HCT116 (cell line): ENCODE results near the gene SLC7A7. TPM values are rescaled to one million over a fixed set of nuclear protein-coding genes. Genes with fewer than 3 reads are reported as not detected.

Source experiments
- ATAC-seq: fragments of 200-7000 bp; cut with Tn5 transposase; 2 replicates; pipeline ENCODE4 v1.9.1; 2020; ENCODE audit warnings: mild to moderate bottlenecking, moderate library complexity
- BruUV-seq: library from RNA; stranded (reverse); fragments of 400-500 nt; replicated peaks from 2 replicates; lab custom pipeline; 2021; lab: Mats Ljungman, UMichigan
- CTCF ChIA-PET: fragments of 300-600 bp; sonication (Branson Sonifier 250); formaldehyde crosslinking; loops from one replicate; lab custom pipeline; 2021; ENCODE audit warnings: antibody characterized with exemption; lab: Charles Lee
- POLR2A ChIA-PET: fragments of 300-600, 350-600 bp; sonication (Branson Sonifier 250); formaldehyde crosslinking; loops from one replicate; lab custom pipeline; 2021; ENCODE audit warnings: antibody characterized with exemption; lab: Charles Lee
- RAD21 ChIA-PET, 2 experiments: fragments of 300-600 bp; sonication (Branson Sonifier 250); formaldehyde crosslinking; loops; one replicate each; lab custom pipeline; 2023; ENCODE audit warnings: low total read pairs in 2 of 2; ENCODE audit not compliant: uncharacterized antibody in 2 of 2, unreplicated experiment in 2 of 2, low non-redundant PET in 1 of 2; lab: Charles Lee
- DNase-seq: peaks from one replicate; pipeline ENCODE4 v3.0.0-alpha.2; 2010; ENCODE audit warnings: low read depth, low spot score
- H2AFZ ChIP-seq: fragments of 200-600 bp; shearing (Covaris generic), sonication (generic); 2 replicates; pipeline ENCODE4 v1.6.1; 2017; ENCODE audit warnings: low read depth, mixed run types, mixed read lengths, antibody characterized with exemption, low read length; ENCODE audit not compliant: poor library complexity, severe bottlenecking
- H3K27ac ChIP-seq: 2 replicates; pipeline ENCODE4 v1.5.1; 2012; ENCODE audit warnings: low read depth, low read length
- H3K27me3 ChIP-seq: fragments of 200-600 bp; sonication (generic); 2 replicates; pipeline ENCODE4 v1.6.1; 2016; ENCODE audit warnings: mixed run types, low read length, mixed read lengths; ENCODE audit not compliant: insufficient read depth
- H3K36me3 ChIP-seq, 2 experiments: fragments of 200-500 bp in 1 of 2; fragments of 200-600 bp in 1 of 2; sonication (Bioruptor generic) in 1 of 2; sonication (generic) in 1 of 2; 2 replicates each; pipeline versions ENCODE4 v1.5.1 to v1.6.1; 2014 to 2016; ENCODE audit warnings: low read length in 2 of 2, inconsistent platforms in 1 of 2, mixed read lengths in 1 of 2, mixed run types in 1 of 2; ENCODE audit not compliant: insufficient read depth in 2 of 2, control insufficient read depth in 1 of 2
- H3K4me1 ChIP-seq, 2 experiments: fragments of 200-600 bp in 1 of 2; sonication (generic) in 1 of 2; 2 replicates each; pipeline versions ENCODE4 v1.5.1 to v1.6.1; 2012 to 2017; ENCODE audit warnings: low read length in 2 of 2, inconsistent platforms in 1 of 2, mild to moderate bottlenecking in 1 of 2, mixed read lengths in 1 of 2, mixed run types in 1 of 2, moderate library complexity in 1 of 2; ENCODE audit not compliant: insufficient read depth in 2 of 2, control insufficient read depth in 1 of 2
- H3K4me2 ChIP-seq: fragments of 200-600 bp; sonication (generic); 2 replicates; pipeline ENCODE4 v1.6.1; 2017; ENCODE audit warnings: mixed run types, low read length, mixed read lengths
- H3K4me3 ChIP-seq, 2 experiments: fragments of 200-600 bp in 1 of 2; sonication (generic) in 1 of 2; replicated peaks in 1 of 2; 2 replicates each; pipeline ENCODE4 v1.5.1; 2011 to 2016; ENCODE audit warnings: low read length in 2 of 2, control low read depth in 1 of 2, low read depth in 1 of 2, mild to moderate bottlenecking in 1 of 2, mixed read lengths in 1 of 2, mixed run types in 1 of 2
- H3K79me2 ChIP-seq: fragments of 200-600 bp; sonication (generic); 2 replicates; pipeline ENCODE4 v1.6.1; 2017; ENCODE audit warnings: mild to moderate bottlenecking, mixed run types, low read length, moderate library complexity, mixed read lengths; ENCODE audit not compliant: insufficient read depth
- H3K9ac ChIP-seq: fragments of 200-600 bp; sonication (generic); 2 replicates; pipeline ENCODE4 v1.6.1; 2016; ENCODE audit warnings: low read length, mixed read lengths
- H3K9me2 ChIP-seq: fragments of 200-600 bp; sonication (generic), shearing (Covaris generic); 2 replicates; pipeline ENCODE4 v1.6.1; 2017; ENCODE audit warnings: mixed run types, mild to moderate bottlenecking, moderate library complexity; ENCODE audit not compliant: insufficient read depth
- H3K9me3 ChIP-seq, 2 experiments: fragments of 200-500 bp in 1 of 2; fragments of 200-600 bp in 1 of 2; sonication (Bioruptor generic) in 1 of 2; sonication (generic) in 1 of 2; 2 replicates each; pipeline ENCODE4 v1.6.1; 2014 to 2017; ENCODE audit warnings: low read length in 2 of 2, mixed read lengths in 2 of 2, inconsistent platforms in 1 of 2, low read depth in 1 of 2, mild to moderate bottlenecking in 1 of 2, mixed run types in 1 of 2, moderate library complexity in 1 of 2; ENCODE audit not compliant: control insufficient read depth in 1 of 2, insufficient read depth in 1 of 2
- H4K20me1 ChIP-seq: fragments of 200-600 bp; sonication (generic), shearing (Covaris generic); 2 replicates; pipeline ENCODE4 v1.6.1; 2017; ENCODE audit warnings: mixed run types, mild to moderate bottlenecking, moderate library complexity; ENCODE audit not compliant: insufficient read depth
- CBX3 ChIP-seq: IDR thresholded peaks from 2 replicates; pipeline ENCODE4 v1.6.1; 2012; ENCODE audit warnings: low read depth
- CEBPB ChIP-seq: IDR thresholded peaks from 2 replicates; pipeline ENCODE4 v1.6.1; 2012; ENCODE audit warnings: low read depth
- EGR1 ChIP-seq: IDR thresholded peaks from 2 replicates; pipeline ENCODE4 v1.6.1; 2012; ENCODE audit warnings: low read depth
- ELF1 ChIP-seq: IDR thresholded peaks from 2 replicates; pipeline ENCODE4 v1.6.1; 2012; ENCODE audit warnings: low read depth, borderline replicate concordance
- FOSL1 ChIP-seq: IDR thresholded peaks from 2 replicates; pipeline ENCODE4 v1.6.1; 2012; ENCODE audit warnings: low read depth
- JUND ChIP-seq: IDR thresholded peaks from 2 replicates; pipeline ENCODE4 v1.6.1; 2012
- POLR2A ChIP-seq: IDR thresholded peaks from 2 replicates; pipeline ENCODE4 v1.7.0; 2011; ENCODE audit warnings: borderline replicate concordance; ENCODE audit not compliant: insufficient read depth, insufficient read length; ENCODE audit errors: extremely low read depth
- SIN3A ChIP-seq: IDR thresholded peaks from 2 replicates; pipeline ENCODE4 v1.6.1; 2012; ENCODE audit warnings: low read depth
- SP1 ChIP-seq: IDR thresholded peaks from 2 replicates; pipeline ENCODE4 v1.6.1; 2012; ENCODE audit warnings: low read depth
- SRF ChIP-seq: IDR thresholded peaks from 2 replicates; pipeline ENCODE4 v1.6.1; 2012; ENCODE audit warnings: low read depth
- TCF7L2 ChIP-seq: IDR thresholded peaks from 2 replicates; pipeline ENCODE4 v1.7.0; 2011; ENCODE audit warnings: borderline replicate concordance, inconsistent platforms; ENCODE audit not compliant: insufficient read depth, insufficient read length; ENCODE audit errors: extremely low read depth
- ZFX ChIP-seq: fragments of 450-650 bp; IDR thresholded peaks from 2 replicates; pipeline ENCODE4 v1.6.1; 2017
- ZNF274 ChIP-seq: fragments of 200-500 bp; sonication (Bioruptor generic); IDR thresholded peaks from 2 replicates; pipeline ENCODE4 v1.6.1; 2014; ENCODE audit warnings: mild to moderate bottlenecking, low read depth, low read length, inconsistent platforms
- intact Hi-C: fragments of 100-400 bp; cut with micrococcal nuclease; formaldehyde crosslinking; loops from 2 replicates; pipeline ENCODE4 v1.10.0; 2022
- total RNA-seq: library from RNA; stranded (reverse); gene quantifications from one replicate; pipeline ENCODE4 v1.2.1, GENCODE V29; 2021; ENCODE audit not compliant: unreplicated experiment
- TF ChIP-seq, protein P1 (sequence below): IDR thresholded peaks from 2 replicates; pipeline ENCODE4 v1.6.1; 2011; ENCODE audit warnings: mild to moderate bottlenecking, low read length, moderate library complexity; ENCODE audit not compliant: insufficient replicate concordance; ENCODE audit errors: extremely low read depth
- TF ChIP-seq, protein P2 (sequence below): IDR thresholded peaks from 2 replicates; pipeline ENCODE4 v1.6.1; 2012
- TF ChIP-seq, protein P3 (sequence below), 3 experiments: fragments of 200-600 bp in 1 of 3; sonication (generic) in 1 of 3; IDR thresholded peaks in 2 of 3; conservative IDR thresholded peaks in 1 of 3; 2 replicates each; pipeline ENCODE4 v1.5.1; 2012 to 2017; ENCODE audit warnings: low read depth in 2 of 3, low read length in 2 of 3, antibody characterized with exemption in 1 of 3, borderline replicate concordance in 1 of 3, control low read depth in 1 of 3, mild to moderate bottlenecking in 1 of 3, mixed read lengths in 1 of 3, mixed run types in 1 of 3, moderate library complexity in 1 of 3; ENCODE audit not compliant: insufficient read depth in 1 of 3
- TF ChIP-seq, protein P4 (sequence below): IDR thresholded peaks from 2 replicates; pipeline ENCODE4 v1.6.1; 2012; ENCODE audit warnings: low read depth

The SLC7A7 gene
- total RNA-seq, 1 experiment from 2014 or later, result 0.27 TPM

DNA sequence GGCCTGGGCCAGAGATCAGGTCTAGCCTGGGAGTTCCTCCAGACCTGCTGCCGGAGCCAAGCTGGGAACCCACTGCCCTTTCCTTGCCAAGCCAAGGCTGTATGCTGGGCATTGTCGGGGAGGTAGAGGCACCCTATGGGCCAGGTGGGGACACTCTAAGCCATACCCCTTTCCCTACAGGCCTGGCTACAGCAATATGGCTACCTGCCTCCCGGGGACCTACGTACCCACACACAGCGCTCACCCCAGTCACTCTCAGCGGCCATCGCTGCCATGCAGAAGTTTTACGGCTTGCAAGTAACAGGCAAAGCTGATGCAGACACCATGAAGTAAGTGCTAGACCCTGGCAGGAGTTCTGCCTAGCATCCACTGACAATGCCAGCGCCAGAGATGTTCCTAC is 26.1 kb upstream of the SLC7A7 start:
- TF ChIP-seq ZNF274 (no peak), TCF7L2 (no peak), CEBPB (no peak), SRF (no peak), ZFX (no peak), SP1 (no peak), SIN3A (no peak), ELF1 (no peak), POLR2A (no peak), CBX3 (no peak), FOSL1 (no peak), JUND (no peak), EGR1 (no peak)
- TF ChIP-seq, protein P1, sequence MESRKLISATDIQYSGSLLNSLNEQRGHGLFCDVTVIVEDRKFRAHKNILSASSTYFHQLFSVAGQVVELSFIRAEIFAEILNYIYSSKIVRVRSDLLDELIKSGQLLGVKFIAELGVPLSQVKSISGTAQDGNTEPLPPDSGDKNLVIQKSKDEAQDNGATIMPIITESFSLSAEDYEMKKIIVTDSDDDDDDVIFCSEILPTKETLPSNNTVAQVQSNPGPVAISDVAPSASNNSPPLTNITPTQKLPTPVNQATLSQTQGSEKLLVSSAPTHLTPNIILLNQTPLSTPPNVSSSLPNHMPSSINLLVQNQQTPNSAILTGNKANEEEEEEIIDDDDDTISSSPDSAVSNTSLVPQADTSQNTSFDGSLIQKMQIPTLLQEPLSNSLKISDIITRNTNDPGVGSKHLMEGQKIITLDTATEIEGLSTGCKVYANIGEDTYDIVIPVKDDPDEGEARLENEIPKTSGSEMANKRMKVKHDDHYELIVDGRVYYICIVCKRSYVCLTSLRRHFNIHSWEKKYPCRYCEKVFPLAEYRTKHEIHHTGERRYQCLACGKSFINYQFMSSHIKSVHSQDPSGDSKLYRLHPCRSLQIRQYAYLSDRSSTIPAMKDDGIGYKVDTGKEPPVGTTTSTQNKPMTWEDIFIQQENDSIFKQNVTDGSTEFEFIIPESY, result no peak
- TF ChIP-seq, protein P2, sequence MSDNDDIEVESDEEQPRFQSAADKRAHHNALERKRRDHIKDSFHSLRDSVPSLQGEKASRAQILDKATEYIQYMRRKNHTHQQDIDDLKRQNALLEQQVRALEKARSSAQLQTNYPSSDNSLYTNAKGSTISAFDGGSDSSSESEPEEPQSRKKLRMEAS, result no peak
- TF ChIP-seq, protein P3, sequence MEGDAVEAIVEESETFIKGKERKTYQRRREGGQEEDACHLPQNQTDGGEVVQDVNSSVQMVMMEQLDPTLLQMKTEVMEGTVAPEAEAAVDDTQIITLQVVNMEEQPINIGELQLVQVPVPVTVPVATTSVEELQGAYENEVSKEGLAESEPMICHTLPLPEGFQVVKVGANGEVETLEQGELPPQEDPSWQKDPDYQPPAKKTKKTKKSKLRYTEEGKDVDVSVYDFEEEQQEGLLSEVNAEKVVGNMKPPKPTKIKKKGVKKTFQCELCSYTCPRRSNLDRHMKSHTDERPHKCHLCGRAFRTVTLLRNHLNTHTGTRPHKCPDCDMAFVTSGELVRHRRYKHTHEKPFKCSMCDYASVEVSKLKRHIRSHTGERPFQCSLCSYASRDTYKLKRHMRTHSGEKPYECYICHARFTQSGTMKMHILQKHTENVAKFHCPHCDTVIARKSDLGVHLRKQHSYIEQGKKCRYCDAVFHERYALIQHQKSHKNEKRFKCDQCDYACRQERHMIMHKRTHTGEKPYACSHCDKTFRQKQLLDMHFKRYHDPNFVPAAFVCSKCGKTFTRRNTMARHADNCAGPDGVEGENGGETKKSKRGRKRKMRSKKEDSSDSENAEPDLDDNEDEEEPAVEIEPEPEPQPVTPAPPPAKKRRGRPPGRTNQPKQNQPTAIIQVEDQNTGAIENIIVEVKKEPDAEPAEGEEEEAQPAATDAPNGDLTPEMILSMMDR (IDR thresholded peaks at IDR 0.05 in 2 of 3, conservative IDR thresholded peaks at IDR 0.05 in 1 of 3; ENCODE audit: borderline replicate concordance in 1 of 3, insufficient read depth in 1 of 3, low read depth in 2 of 3, low read length in 2 of 3), result no peak
- TF ChIP-seq, protein P4, sequence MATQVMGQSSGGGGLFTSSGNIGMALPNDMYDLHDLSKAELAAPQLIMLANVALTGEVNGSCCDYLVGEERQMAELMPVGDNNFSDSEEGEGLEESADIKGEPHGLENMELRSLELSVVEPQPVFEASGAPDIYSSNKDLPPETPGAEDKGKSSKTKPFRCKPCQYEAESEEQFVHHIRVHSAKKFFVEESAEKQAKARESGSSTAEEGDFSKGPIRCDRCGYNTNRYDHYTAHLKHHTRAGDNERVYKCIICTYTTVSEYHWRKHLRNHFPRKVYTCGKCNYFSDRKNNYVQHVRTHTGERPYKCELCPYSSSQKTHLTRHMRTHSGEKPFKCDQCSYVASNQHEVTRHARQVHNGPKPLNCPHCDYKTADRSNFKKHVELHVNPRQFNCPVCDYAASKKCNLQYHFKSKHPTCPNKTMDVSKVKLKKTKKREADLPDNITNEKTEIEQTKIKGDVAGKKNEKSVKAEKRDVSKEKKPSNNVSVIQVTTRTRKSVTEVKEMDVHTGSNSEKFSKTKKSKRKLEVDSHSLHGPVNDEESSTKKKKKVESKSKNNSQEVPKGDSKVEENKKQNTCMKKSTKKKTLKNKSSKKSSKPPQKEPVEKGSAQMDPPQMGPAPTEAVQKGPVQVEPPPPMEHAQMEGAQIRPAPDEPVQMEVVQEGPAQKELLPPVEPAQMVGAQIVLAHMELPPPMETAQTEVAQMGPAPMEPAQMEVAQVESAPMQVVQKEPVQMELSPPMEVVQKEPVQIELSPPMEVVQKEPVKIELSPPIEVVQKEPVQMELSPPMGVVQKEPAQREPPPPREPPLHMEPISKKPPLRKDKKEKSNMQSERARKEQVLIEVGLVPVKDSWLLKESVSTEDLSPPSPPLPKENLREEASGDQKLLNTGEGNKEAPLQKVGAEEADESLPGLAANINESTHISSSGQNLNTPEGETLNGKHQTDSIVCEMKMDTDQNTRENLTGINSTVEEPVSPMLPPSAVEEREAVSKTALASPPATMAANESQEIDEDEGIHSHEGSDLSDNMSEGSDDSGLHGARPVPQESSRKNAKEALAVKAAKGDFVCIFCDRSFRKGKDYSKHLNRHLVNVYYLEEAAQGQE, result no peak
- Histone ChIP-seq H3K4me2 (no peak overlapping the region), H3K79me2 (no peaks in the 10 kb centered on the region), H4K20me1 (no peaks in the 10 kb centered on the region), H3K9me3 (no peaks in the 10 kb centered on the region), H3K9me2 (no peaks in the 10 kb centered on the region), H3K4me3 (no peak overlapping the region), H3K36me3 (no peaks in the 10 kb centered on the region), H3K4me1 (peaks cover 0 to 11% of the 10 kb centered on the region in 2 experiments; a peak in 1 of 4 replicates), H3K27me3 (no peaks in the 10 kb centered on the region), H3K9ac (no peak overlapping the region), H3K27ac (no peak overlapping the region), H2AFZ (no peak overlapping the region)
- DNase-seq (no peak), ATAC-seq (no peak)
- POLR2A ChIA-PET, result no interaction called here
- BruUV-seq, result no TSS peak
- RAD21 ChIA-PET, result no interaction called here
- intact Hi-C loops, result no loop called here
- CTCF ChIA-PET, result interaction anchor here (1.7 kb wide), 1 partner anchor 12 kb away, joined by 6 read pairs; no protein-coding TSS in a partner anchor
